GM19025 (cell line): ENCODE data around the gene NDOR1.
"Not testable (repeated sequence)": the region's sequence is repeated elsewhere in the genome, so short reads cannot be mapped to it uniquely, and the experiment has no call there.

Experiments
- ATAC-seq: cut with Tn5 transposase; IDR thresholded peaks from one replicate; pipeline ENCODE4 v1.9.1; 2021; ENCODE audit warnings: mild to moderate bottlenecking, low read depth, moderate library complexity; ENCODE audit not compliant: unreplicated experiment

NDOR1 gene

GRCh38 chr9:137228968-137229896 lies 23.7 kb downstream of the NDOR1 start:
- no peak for ATAC-seq

- ATAC-seq: no peak
Measured at GRCh38 chr9:137229903-137230704, 24.6 kb downstream of the NDOR1 start.

GRCh38 chr9:137230705-137231371 lies 25.3 kb downstream of the NDOR1 start, which contains the start of gene SLC34A3:
Gene SLC34A3 (plus strand): TSS chr9:137230901. CDS start chr9:137231703, 802 bp downstream.
- ATAC-seq: no peak

- no peak for ATAC-seq
Measured at GRCh38 chr9:137231372-137232039, 26.0 kb downstream of the NDOR1 start.

GRCh38 chr9:137232101-137232500 lies 26.6 kb downstream of the NDOR1 start:
- ATAC-seq: no peak

GRCh38 chr9:137232510-137232909 lies 27.0 kb downstream of the NDOR1 start:
- no peak for ATAC-seq

- ATAC-seq: no peak
Measured at GRCh38 chr9:137233143-137233980, 27.9 kb downstream of the NDOR1 start.

GRCh38 chr9:137234055-137234697 lies 28.7 kb downstream of the NDOR1 start:
- no peak for ATAC-seq

- no peak for ATAC-seq
Measured at GRCh38 chr9:137234758-137235423, 29.4 kb downstream of the NDOR1 start.

- ATAC-seq: no peak
Measured at GRCh38 chr9:137235424-137236237, 30.1 kb downstream of the NDOR1 start.

GRCh38 chr9:137236238-137236935 lies 30.9 kb downstream of the NDOR1 start:
- no peak for ATAC-seq

- ATAC-seq: no peak
Measured at GRCh38 chr9:137236936-137237421, 31.5 kb downstream of the NDOR1 start.

- ATAC-seq: no peak
Measured at GRCh38 chr9:137237759-137238726, 32.5 kb downstream of the NDOR1 start.

GRCh38 chr9:137239541-137240200 lies 34.2 kb downstream of the NDOR1 start:
- not testable (repeated sequence) for ATAC-seq

GRCh38 chr9:137240318-137240840 lies 34.9 kb downstream of the NDOR1 start:
- ATAC-seq: peak; percentile 14
